ENCODE results near the gene DGKI.

Gene DGKI

GRCh38 chr7:137446025-137446424 lies 400.7 kb downstream of the DGKI start:
- no peak for DNase-seq (ENCODE audit: low read depth)
- no peak overlapping the region for H3K4me3 ChIP-seq (ENCODE audit: control insufficient read depth, low read depth, low read length)
- TF ChIP-seq, protein P1, sequence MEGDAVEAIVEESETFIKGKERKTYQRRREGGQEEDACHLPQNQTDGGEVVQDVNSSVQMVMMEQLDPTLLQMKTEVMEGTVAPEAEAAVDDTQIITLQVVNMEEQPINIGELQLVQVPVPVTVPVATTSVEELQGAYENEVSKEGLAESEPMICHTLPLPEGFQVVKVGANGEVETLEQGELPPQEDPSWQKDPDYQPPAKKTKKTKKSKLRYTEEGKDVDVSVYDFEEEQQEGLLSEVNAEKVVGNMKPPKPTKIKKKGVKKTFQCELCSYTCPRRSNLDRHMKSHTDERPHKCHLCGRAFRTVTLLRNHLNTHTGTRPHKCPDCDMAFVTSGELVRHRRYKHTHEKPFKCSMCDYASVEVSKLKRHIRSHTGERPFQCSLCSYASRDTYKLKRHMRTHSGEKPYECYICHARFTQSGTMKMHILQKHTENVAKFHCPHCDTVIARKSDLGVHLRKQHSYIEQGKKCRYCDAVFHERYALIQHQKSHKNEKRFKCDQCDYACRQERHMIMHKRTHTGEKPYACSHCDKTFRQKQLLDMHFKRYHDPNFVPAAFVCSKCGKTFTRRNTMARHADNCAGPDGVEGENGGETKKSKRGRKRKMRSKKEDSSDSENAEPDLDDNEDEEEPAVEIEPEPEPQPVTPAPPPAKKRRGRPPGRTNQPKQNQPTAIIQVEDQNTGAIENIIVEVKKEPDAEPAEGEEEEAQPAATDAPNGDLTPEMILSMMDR (IDR thresholded peaks at IDR 0.05; ENCODE audit: control insufficient read depth, insufficient read depth, low read depth, low read length, missing control alignments) = no peak

DNA sequence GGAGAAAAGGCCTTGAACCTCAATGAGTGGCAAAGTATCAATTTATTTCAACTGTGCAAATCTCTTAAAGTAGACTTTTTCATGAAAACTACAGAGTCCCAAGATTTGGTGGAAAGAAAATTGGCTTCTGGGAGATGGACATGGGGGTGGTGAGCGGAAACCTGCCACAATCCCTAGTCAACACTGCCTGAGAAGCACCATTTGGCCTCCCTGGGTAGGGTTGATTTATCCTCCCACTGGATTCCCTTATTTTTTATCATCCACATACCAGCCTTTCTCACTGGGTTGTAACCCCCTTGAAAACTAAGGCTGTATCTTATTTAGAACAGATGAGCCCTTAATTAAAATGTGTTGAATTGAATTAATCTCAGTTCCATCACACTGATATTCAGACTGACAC lies 401.5 kb downstream of the DGKI start:
- no peak for DNase-seq (ENCODE audit: low read depth)
- TF ChIP-seq, protein P1 (IDR thresholded peaks at IDR 0.05; ENCODE audit: control insufficient read depth, insufficient read depth, low read depth, low read length, missing control alignments) = no peak
- H3K4me3 ChIP-seq (ENCODE audit: control insufficient read depth, low read depth, low read length) = no peak overlapping the region

GRCh38 chr7:137443616-137444015 lies 403.2 kb downstream of the DGKI start:
- H3K4me3 ChIP-seq (ENCODE audit: control insufficient read depth, low read depth, low read length) = no peak overlapping the region
- TF ChIP-seq, protein P1 (IDR thresholded peaks at IDR 0.05; ENCODE audit: control insufficient read depth, insufficient read depth, low read depth, low read length, missing control alignments) = no peak
- peak; percentile 67 for DNase-seq (ENCODE audit: low read depth)

- TF ChIP-seq, protein P1 (IDR thresholded peaks at IDR 0.05; ENCODE audit: control insufficient read depth, insufficient read depth, low read depth, low read length, missing control alignments) = no peak
- no peak for DNase-seq (ENCODE audit: low read depth)
- no peak overlapping the region for H3K4me3 ChIP-seq (ENCODE audit: control insufficient read depth, low read depth, low read length)
These were observed 405.3 kb downstream of the DGKI start for GRCh38 chr7:137441451-137441850.

- DNase-seq (ENCODE audit: low read depth) = no peak
- H3K4me3 ChIP-seq (ENCODE audit: control insufficient read depth, low read depth, low read length) = no peak overlapping the region
- TF ChIP-seq, protein P1 (IDR thresholded peaks at IDR 0.05; ENCODE audit: control insufficient read depth, insufficient read depth, low read depth, low read length, missing control alignments) = no peak
These were observed 406.6 kb downstream of the DGKI start for GRCh38 chr7:137439829-137440825.

DNA sequence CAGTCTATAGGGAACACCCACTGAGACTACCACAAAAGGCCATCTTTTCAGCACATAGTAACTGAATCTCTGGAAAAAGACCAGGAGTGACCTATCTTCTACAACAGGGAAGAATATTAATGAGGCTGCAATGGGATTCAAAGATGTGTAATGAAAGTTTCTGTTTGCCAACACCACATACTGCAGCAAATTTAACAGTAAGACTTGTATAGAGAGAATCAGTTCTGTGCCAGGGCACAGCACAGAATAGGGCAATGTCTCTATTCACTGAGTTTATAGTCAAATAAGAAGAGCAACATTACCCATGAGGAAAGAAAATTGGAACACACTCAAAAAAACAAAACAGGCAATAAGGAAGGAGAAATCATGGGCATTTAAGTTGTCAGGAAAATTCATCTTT lies 411.8 kb downstream of the DGKI start:
- TF ChIP-seq, protein P1 (IDR thresholded peaks at IDR 0.05; ENCODE audit: control insufficient read depth, insufficient read depth, low read depth, low read length, missing control alignments) = no peak
- DNase-seq (ENCODE audit: low read depth) = no peak
- H3K4me3 ChIP-seq (ENCODE audit: control insufficient read depth, low read depth, low read length) = no peak overlapping the region

Data from AG09309 (cell line).